Tibial nerve (tissue), 4 donors: ENCODE results near the gene AGPS.

Source experiments
- EP300 ChIP-seq, 2 donors: sonication (generic); formaldehyde crosslinking; IDR thresholded peaks; one replicate each; pipeline ENCODE4 v1.6.1; 2017; ENCODE audit warnings: antibody characterized with exemption in 2 of 2, mild to moderate bottlenecking in 1 of 2
- POLR2A ChIP-seq, 2 donors: fragments of 450-650 bp; IDR thresholded peaks; one replicate each; pipeline ENCODE4 v1.6.1; 2017; ENCODE audit warnings: antibody characterized with exemption in 2 of 2, mild to moderate bottlenecking in 2 of 2, moderate library complexity in 2 of 2
- TF ChIP-seq, protein P1 (sequence below), 5 experiments: fragments of 200-600 bp in 3 of 5; fragments of 450-650 bp in 2 of 5; sonication (generic) in 3 of 5; IDR thresholded peaks; one replicate each; pipeline ENCODE4 v1.5.1; 2016 to 2019; ENCODE audit warnings: antibody characterized with exemption in 5 of 5, mild to moderate bottlenecking in 3 of 5, moderate library complexity in 2 of 5

- TF ChIP-seq, protein P1, sequence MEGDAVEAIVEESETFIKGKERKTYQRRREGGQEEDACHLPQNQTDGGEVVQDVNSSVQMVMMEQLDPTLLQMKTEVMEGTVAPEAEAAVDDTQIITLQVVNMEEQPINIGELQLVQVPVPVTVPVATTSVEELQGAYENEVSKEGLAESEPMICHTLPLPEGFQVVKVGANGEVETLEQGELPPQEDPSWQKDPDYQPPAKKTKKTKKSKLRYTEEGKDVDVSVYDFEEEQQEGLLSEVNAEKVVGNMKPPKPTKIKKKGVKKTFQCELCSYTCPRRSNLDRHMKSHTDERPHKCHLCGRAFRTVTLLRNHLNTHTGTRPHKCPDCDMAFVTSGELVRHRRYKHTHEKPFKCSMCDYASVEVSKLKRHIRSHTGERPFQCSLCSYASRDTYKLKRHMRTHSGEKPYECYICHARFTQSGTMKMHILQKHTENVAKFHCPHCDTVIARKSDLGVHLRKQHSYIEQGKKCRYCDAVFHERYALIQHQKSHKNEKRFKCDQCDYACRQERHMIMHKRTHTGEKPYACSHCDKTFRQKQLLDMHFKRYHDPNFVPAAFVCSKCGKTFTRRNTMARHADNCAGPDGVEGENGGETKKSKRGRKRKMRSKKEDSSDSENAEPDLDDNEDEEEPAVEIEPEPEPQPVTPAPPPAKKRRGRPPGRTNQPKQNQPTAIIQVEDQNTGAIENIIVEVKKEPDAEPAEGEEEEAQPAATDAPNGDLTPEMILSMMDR (IDR thresholded peaks at IDR 0.05), result no peak
- TF ChIP-seq POLR2A (IDR thresholded peaks at IDR 0.05) (no peak), EP300 (IDR thresholded peaks at IDR 0.05) (no peak)
Observed at GRCh38 chr2:177346192-177346591, 46.4 kb upstream of the AGPS start.
